CD4-positive, alpha-beta T cell treated with Interleukin-2 at 100 ng/mL for 4 hours (primary cell): ENCODE measurements around the gene LRRC10B.
A peak's percentile ranks its signal among the peaks of the same experiment; 100 is the strongest.

Experiments
- DNase-seq: peaks from one replicate; pipeline ENCODE4 v3.0.0-alpha.2; 2020; ENCODE audit warnings: low spot score

The LRRC10B gene

DNA sequence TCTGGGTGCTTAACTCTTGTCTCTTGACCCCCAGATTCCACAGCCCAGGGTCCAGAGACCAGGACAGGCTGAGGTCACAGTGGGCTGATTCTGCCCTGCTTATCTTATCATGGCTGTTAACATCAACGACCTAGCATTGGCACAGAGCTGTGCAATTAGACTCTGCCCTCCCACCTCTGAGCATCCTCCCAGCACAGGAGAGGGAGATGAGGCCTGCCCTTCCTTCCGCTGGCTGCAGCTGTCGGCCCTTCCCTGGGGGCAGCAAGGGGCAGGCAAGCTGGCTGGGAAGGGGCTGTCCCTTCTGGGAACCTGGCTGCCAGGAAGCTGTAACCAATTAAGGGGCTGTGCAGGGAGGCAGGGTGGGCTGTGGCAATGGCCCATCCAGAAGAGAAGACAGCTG, 22.5 kb downstream of the LRRC10B start:
- DNase-seq = no peak

DNA sequence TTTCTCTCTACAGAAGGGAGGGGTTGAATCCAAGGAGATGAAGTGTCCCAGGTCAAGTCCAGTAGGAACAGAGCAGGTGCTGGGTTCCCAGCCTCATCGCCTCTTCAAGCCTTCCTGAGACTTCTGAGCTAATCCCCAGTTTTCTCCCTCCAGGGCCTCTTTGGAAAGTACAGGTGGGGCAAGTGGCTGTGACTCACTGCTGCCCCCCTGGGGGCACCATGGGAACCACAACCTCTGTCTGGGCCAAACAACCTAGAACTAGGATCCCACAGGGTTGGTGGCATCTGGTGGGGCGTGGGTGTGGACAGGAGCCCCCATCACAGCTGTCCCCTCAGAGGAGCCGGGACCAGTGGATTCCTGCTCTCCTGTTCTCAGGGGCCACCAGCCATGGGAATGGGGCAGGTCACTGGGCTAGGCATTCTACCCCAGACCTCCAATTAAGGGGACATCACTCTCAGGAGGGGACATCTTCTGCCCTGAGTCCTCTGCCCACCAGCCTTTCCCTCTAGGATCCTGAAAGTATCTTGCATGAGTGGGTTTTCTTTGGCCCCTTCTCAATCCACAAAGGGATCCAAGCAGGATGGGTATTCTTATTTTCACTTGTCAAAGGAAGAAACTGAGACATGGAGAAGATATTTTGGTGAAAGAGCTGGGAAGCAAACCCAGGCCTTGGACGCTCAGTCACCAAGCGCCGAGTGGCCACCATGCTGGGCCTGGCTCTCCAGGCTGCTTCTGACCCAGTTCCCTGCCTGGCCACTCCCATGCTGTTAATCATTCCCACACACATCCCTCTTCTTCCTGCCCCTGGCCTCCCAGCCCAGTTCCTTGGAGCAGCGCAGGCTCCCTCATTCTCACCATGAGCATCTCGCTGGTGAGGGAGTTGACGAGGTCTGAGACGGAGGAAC, 23.8 kb downstream of the LRRC10B start:
- peak; percentile 39 for DNase-seq

DNA sequence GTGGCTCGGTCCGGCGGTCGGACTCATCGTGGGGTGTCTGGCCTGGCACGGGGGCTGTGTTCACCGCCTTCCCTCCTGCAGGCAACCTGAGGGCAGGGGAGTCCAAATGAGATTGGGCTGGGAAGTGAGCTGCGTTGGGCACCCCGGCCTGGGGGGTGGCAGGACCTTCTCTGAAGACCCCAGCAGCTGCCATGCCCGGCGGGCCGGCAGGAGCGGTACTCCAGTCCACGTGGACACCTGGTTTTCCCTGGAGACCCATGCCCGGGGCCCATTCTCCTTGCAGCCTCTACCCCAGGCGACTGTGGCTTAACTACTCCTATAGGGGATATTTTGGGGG, 24.5 kb downstream of the LRRC10B start:
- DNase-seq = no peak

DNA sequence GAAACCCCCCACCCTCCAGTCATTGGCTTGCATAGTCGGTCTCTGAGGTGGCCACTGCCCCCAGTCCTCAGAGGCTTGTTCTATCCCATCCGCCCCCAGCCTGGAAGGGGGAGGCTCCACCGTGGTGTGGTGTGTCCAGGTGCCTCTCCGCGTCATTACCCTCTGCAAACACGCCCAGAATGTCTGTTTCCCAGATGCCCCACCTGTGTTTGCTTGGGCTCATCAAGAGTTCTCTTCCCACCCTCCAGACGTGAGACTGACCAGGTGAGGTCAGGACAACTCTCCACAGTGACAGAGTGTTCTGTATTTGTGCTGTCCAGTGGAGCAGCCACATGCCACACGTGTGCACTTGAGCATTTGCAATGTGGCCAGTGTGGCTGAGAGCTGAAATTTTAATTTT, 24.9 kb downstream of the LRRC10B start:
- DNase-seq = no peak

DNA sequence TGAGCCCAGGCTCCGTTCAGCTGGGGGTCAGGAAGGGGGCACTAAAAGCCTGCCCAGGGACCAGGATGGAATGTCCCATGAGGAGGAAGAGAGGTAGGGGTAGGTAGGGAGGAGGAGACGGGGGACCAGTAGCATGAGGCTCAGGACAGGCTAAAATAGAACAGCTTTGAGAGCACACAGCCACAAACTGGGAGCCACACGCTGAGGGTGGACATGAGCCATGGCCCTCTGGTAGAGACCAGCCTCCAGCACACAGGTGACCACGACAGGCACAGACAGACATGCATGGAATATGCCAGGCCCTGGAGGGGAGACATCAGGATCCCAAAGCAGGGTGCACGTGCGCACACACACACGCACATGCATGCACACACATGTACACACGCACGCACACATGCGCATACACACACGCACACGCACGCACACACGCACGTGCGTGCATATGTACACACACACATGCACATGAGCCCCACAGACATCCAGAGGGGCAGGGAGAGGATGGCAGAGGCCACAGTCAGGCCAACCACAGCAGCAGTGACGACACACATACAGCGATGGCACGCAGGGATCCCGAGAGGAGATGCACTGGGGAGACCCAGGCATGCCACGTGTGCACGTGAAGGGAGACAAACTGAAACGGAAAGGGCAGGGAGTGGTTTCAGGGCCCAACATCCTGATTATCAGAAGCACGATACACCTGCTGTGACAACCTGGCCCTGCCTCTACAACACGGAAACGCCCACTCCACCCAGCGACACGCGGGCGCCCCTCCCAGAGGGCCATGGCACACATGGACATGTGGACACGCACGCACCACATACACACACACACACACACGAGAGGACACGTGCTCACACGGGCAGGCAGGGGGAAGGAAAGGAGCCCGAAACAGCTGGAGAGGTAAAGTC, 25.7 kb downstream of the LRRC10B start:
- DNase-seq = no peak

DNA sequence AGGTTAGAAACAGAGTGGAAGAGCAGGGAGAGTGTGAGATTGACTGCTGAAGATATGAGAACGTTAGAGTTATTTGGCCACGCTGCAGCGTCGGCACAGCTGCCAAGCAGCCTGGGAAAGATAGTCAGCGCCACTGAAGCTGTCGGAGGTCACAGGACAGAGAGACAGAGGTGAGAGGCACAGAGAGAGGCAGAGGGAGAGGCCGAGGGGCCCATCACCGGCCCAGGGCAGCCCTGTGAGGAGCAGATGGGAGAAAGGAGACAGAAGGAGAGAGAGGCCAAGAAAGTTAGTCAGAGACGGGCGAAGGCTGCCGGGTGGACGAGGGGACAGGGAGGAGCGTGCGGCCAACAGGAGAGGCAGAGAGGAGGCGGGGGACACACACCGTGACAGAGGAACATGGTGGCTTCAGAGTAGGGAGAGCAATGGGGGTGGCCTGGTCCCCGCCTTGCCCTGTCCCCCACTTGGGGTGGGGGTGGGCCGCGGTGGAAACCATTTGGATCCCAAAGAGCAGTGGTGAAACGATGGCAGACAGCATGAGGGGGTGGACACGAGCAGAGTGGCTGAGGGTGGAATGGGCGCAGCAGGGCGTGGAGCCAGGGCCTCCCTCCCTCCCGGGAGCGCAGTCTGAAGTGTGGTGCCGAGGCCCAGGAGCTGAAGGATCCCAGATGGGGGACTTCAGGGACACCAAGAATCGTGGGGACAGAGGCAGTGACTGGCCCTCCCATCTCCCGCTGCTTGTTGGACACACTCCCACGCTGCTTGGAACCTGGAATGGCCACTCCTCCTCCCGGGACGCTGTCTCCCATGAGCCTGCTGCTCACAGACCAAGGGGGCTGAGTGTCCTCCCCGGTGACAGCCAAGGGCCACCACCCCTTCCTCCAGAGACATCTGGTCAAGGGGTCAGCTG, 26.6 kb downstream of the LRRC10B start:
- no peak for DNase-seq

DNA sequence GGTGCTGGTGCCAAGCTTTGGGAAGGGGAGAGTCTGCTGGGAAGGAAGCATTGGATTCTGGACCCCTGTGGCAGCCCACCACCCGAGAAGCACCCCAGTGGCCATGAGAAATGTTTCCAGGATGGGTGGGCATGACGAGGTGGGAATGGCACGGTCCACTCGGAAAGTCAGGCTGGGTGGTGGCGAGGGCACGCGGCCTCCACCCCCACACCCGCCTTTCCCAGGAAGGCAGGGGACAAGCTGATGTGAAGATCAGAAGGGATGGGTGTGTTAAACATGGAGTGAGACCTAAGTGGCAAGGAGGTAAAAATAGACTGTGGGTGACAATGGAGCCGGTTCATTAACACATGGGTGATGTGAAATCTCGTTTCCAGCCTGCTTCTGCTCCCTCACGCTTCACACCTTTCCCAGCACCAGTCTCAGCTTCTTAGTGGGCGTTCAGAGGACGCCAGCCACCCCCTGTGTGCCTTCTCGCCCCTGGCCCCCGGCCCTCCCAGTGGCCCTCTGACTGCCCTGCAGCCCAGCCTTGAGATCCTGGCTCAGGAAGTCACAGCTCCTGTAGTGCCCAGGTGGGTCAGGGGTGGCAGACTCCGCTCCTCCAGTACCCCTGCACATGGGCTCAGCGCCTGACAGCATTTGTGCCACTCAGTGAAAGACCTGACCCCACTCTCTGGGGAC, 27.6 kb downstream of the LRRC10B start:
- no peak for DNase-seq

DNA sequence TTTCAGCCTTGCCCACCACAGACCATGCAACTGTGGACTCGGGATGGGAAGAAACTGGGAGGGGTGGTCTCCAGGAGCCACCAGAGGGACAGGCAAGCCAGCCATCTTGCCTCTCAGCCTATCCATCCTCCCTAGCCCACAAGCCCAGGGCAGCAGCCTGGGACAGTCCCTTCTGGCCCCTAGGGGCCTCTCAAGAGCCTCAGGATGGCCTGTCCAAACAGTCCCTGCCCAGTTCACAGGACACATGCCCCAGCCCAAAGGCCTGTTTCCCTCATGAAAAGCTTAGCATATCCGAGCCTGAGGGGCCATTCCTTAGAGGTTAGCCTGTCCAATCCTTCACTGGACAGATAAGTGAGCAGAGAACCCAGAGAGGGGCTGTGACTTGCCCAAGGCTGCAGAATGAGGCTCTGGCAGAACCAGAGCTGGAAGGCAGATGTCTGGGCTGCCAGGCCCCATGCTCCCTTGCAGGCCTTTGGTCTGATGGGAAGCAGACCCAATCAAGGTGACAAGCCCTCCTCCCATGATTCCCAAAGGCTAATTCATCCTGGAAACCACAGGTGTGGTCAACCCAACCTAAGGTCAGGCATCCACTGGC, 28.2 kb downstream of the LRRC10B start:
- DNase-seq = no peak

DNA sequence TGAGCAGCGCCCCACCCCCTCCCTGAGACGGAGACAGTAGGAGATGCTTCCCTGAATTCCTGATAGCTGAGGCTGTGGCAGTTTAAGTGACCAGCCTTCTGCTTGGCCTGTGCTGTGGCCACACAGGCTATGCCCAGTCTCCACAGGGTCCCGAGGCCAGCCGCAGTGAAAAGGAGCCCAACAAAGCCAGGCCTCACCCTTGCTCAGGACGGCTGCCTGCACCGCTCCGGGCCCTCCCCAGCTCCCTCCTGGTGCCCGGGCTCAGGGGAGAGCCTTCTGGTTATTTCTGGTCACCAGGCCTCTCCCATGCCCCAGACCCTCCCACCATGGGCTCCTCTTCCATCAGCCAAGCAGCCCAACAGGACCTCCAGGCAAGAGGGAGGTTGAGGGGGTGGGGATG, 28.8 kb downstream of the LRRC10B start:
- DNase-seq = no peak

DNA sequence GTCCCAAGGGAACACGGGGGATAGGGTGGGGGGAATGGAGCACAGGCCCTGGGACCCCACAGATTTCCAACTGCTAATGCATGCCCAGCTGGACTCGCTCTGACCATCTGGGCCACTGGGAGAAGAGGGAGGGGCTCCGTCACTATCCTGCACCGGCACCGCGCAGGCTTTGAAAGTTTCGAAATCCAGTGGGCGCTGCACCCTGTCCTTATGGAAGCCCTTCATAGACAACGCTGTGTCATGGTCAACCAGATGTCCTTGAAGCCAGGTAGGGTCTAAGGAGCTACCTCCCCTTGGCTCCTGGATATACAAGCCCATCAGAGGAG, 30.1 kb downstream of the LRRC10B start:
- DNase-seq = no peak

DNA sequence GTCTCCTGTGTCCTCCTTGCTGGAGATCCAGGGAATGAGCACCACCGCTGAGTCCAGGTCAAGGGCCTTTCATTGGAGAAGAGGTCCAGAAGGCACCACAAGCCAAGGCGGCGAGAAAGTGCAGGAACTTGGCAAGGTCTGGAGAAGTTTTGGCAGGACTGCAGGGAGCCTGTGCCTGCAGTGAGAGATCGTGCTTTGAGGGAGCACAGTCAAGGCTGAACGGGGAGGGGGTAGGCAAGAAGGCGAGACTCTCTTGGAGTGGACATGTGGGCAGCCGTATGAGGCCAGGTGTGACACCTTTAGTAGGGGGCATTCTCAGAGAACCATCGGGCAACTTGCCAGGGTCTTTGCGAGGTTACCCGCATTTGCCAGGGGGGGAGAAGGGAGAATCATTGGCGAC, 30.5 kb downstream of the LRRC10B start:
- DNase-seq = no peak

DNA sequence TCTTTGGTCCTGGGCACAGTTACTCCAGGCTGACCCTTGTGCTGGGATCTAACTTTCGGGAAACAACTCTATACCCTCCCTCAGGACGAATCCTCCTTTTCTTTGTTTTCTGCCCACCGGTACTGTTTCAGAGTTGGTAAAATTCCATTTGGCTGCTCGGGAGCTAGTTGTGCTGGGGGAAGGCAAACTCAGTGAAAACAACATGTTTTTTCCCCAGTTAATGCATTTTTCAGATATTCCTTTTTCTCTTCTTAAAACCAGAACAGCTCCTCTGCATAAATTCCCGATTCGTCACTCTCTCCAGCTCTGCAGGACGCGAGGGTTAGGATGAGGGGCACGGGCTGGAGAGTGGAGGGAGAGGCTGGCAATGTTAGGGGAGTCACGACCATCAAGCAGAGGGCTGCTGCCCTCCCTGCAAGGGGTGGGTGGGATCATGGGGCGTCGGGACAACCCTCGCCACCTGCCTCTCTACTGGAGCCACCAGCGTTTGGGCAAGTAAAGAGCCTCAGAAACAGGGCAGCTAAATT, 31.3 kb downstream of the LRRC10B start:
- no peak for DNase-seq

DNA sequence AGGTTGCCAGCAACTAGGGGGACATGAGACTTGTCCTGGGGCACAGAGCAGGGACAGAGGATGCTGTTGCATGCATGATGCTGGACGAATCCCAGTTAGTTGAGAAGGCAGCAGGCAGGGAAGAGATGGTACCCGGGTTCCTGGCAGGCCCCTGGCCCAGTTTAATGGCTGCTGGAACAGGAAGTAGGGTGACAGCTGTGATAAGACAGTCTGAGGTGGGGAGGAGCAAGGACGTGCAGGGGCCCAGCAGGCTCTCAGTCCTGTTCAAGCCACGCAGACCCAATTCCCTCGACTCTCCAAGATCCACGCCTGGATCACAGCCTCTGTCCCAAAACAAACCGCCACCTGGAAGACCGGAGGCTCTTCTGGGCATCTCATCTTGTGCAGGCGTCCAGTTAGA, 32.0 kb downstream of the LRRC10B start:
- DNase-seq = no peak

DNA sequence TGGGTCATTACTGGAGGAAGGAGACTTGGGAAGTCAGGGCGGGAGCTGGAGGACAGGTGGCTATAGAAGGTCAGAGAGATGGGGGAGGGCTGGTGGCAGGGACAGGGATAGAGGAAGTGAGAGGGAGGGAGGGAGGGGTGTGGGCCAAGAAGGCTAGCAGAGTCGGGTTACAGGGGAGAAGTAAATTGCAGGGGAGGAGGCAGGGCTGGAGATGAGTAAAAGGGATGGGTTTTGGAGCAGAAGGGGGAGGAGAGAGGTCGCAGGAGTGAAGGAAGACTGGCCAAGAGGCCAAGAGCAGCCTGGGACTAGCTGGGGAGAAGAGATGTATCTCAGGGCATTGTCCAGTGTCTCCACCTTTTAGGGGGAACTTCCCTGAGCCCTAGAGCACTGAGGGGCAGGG, 33.0 kb downstream of the LRRC10B start:
- no peak for DNase-seq

DNA sequence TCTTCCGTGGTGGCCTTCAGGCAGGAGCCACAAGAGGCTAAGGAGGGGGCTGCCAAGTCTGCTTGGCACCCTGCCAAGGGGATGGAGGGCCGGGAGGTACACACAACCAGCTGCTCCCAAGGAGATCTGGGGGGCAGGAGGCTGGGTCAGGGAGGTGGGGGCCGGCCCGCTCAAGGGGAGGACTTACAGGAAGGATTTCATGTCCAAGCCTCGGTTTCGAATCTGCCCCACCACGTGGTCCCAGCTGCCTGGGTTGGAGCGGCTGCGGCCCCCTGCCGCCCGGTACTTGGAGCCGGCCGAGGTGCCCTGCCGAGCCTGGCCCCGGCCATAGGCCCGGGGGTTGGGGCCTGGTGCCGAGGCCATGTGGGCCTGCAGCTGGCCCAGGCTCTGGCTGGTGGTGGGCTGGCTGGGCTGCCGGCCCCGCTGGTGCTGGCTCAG, 33.5 kb downstream of the LRRC10B start:
- no peak for DNase-seq

DNA sequence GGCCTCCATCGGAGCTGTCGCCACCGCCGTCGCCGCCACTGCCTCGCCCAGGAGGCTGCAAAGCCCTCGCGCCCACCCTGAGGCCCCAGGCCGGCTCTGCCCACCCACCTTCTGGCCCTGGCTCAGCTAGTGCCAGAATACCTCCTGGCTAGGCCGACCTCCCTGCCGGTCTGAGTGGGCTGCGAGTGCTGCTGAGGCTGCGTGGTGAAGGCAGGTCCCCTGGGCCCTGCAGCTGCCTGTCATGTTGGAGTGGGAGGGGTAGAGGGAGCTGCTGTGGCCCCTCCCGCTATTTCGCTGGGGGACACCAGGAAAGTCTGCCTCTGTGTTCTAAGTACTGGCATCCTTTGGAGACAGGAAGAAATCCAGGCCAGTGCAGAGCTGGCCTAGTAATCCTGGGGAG, 34.2 kb downstream of the LRRC10B start:
- DNase-seq = no peak

DNA sequence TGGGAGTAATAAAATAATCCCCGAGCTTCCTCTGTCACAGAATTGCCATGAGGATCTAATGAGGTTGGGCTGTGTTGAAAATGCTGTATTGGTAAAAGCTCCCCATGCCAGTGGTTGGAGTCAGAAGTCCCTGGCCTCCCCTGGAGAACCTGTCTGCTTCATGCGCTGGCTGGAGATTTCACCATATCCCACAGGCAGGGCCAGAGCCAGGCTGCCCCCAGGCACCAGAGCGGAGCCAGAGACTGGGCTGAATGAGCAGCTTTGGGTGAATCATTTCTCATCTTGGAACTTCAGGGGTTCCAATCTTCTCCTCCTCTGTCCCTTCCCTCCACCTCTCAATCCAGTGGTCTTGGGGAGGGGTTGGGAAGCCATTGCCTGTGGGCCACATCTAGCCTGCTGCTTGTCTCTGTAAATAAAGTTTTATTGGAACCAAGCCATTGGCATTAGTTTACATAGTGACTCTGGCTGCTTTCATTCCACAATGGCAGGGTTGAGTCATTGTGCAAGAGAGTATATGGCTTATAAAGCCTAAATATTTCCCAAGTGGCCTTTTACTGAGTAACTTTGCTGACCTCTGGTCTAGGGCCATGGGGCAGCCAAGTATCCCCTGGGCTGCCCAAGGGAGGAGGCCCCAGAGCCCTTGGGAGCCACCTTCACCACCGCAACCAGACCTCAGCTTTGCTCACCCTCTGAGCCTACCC, 35.2 kb downstream of the LRRC10B start:
- no peak for DNase-seq

DNA sequence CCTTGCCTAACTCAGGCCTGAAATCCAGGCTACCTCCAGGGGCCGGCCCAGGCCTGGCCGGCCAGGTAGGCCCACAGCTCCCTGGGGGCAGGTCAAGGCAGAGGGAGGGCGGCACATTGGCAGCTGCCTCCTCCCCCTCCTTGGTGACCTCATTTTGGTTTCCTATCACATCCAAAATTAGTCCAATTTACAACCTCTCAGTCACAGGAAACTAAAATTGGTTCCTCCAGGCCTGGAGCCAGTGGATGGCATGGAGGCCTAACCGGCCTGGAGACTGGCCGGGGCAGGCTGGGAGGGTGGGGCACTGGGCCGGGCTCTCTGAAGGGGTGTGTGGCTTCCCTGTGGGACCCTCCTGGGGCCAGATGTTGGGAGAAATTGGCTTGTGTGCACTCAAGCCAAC, 35.9 kb downstream of the LRRC10B start:
- DNase-seq = no peak

DNA sequence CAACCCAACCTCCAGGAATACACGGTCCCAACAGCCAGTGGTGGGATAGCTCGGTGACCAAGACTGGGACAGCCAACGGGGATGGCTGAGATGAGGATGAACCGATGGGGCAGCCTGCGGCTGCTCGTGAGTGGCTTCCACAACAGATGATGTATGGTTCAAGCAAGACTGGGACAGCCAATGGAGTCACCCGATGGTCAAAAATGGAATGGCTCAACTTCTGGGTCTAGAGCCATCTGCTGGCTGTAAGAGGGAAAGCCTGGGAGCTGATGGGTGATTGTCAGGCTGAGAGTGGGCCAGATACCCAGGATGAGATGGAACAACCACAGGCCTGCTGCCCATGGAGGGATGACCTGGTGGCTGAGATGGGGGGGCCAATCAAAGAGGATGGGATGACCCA, 36.8 kb downstream of the LRRC10B start:
- DNase-seq = no peak

DNA sequence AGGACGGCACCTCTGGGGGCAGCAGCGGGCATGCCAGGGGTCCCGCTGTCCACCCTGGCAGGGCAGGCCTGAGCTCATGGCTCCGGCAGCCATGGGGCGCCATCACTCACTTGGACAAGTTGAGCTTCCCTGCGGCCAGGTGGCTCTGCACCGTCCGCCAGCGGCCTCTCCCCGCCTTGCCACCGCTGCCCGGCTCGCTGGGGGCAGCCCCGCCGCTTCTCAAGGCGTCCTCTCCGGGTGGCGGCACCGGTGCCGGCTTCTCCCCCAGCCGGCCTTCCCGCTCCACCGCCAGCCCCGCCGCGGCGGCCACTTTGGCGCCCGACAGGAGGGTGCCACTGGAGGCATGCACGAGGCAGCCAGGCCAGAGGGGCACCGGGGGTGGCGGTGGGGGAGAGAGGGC, 37.4 kb downstream of the LRRC10B start:
- no peak for DNase-seq
